Natural killer cell (primary cell): ENCODE data around the gene LRRC17. TPM values are rescaled to one million over a fixed set of nuclear protein-coding genes. Genes with fewer than 3 reads are reported as not detected.

Experiments used
- ATAC-seq, 3 donors: fragments of 150-1000 bp in 2 of 3; fragments of 200-7000 bp in 1 of 3; cut with Tn5 transposase; 1 replicate in 1 of 3; 2 replicates in 2 of 3; pipeline ENCODE4 v1.10.0; 2021; ENCODE audit warnings: mild to moderate bottlenecking in 2 of 3, moderate library complexity in 2 of 3
- DNase-seq, 2 donors: peaks; one replicate each; pipeline versions ENCODE4 v3.0.0 to v3.0.0-alpha.2; 2013 to 2021; ENCODE audit warnings: mixed read lengths in 1 of 2
- H3K27ac ChIP-seq: one replicate; pipeline ENCODE4 v1.5.1; 2013; ENCODE audit warnings: mild to moderate bottlenecking, low read length
- H3K27me3 ChIP-seq: one replicate; pipeline ENCODE4 v1.6.1; 2013; ENCODE audit warnings: low read length; ENCODE audit not compliant: control insufficient read depth, insufficient read depth
- H3K36me3 ChIP-seq: one replicate; pipeline ENCODE4 v1.6.1; 2013; ENCODE audit warnings: low read length; ENCODE audit not compliant: control insufficient read depth, insufficient read depth
- H3K4me1 ChIP-seq: one replicate; pipeline ENCODE4 v1.6.1; 2013; ENCODE audit warnings: low read length; ENCODE audit not compliant: control insufficient read depth, insufficient read depth
- H3K4me3 ChIP-seq: one replicate; pipeline ENCODE4 v1.5.1; 2013; ENCODE audit warnings: low read length
- H3K9me3 ChIP-seq: one replicate; pipeline ENCODE4 v1.6.1; 2013; ENCODE audit warnings: low read length; ENCODE audit not compliant: control insufficient read depth, insufficient read depth
- H3K27ac Mint-ChIP-seq, 2 donors: one replicate each; pipeline ENCODE4 v1.8.0; 2022; ENCODE audit warnings: mild to moderate bottlenecking in 2 of 2, mixed read lengths in 2 of 2, moderate library complexity in 1 of 2
- H3K27me3 Mint-ChIP-seq, 2 donors: one replicate each; pipeline ENCODE4 v1.8.0; 2022; ENCODE audit warnings: low read depth in 2 of 2, mixed read lengths in 2 of 2
- H3K36me3 Mint-ChIP-seq: one replicate; pipeline ENCODE4 v1.8.0; 2022; ENCODE audit warnings: mixed read lengths
- H3K4me1 Mint-ChIP-seq, 2 donors: one replicate each; pipeline ENCODE4 v1.8.0; 2022; ENCODE audit warnings: mixed read lengths in 2 of 2
- H3K4me3 Mint-ChIP-seq: one replicate; pipeline ENCODE4 v1.8.0; 2022; ENCODE audit warnings: mild to moderate bottlenecking, moderate library complexity, mixed read lengths
- H3K9me3 Mint-ChIP-seq, 2 donors: one replicate each; pipeline ENCODE4 v1.8.0; 2022; ENCODE audit warnings: mixed read lengths in 2 of 2
- WGBS: methylation state at CpG from one replicate; pipeline ENCODE4 v1.1.7; 2013; ENCODE audit warnings: missing lambda C conversion rate; ENCODE audit not compliant: insufficient coverage; 5-methylcytosine and 5-hydroxymethylcytosine counted together
- intact Hi-C: fragments of 100-400 bp; cut with micrococcal nuclease; formaldehyde crosslinking; loops from one replicate; pipeline ENCODE4 v1.14.2; 2022
- total RNA-seq, 4 donors: library from RNA; stranded (reverse); fragments of 120-200 nt in 1 of 4; gene quantifications; one replicate each; pipeline versions ENCODE4 v1.2.3 to v1.2.4, GENCODE V29; 2013 to 2022
- TF ChIP-seq, protein P1 (sequence below): fragments of 200-600 bp; IDR thresholded peaks from one replicate; pipeline ENCODE4 v1.8.0; 2022; ENCODE audit warnings: antibody characterized with exemption

LRRC17 gene
- total RNA-seq, 3 donors from 2014 or later (not counting 1 experiment from before 2014, with no cell fraction given), result 0.63 TPM; not detected in 2

DNA sequence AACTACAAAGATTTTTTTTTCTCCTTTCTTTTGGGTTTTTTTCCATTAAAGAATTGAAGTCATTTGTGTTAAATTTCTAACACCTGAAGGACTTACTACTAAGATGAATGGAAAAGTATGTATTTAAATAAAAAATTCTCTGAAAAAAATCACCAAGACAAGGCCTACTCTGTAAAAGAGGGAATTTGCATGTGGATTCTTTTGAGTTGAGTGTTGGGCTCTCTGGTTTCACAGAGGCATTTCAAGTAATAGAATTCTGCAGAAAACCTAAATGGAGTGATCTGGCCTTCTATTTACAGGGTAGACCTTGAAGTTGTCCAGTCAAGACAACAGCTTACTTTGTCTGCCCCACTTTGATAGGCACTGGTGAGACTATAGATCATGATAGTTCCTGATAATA lies 4.1 kb downstream of the LRRC17 start:
- TF ChIP-seq, protein P1, sequence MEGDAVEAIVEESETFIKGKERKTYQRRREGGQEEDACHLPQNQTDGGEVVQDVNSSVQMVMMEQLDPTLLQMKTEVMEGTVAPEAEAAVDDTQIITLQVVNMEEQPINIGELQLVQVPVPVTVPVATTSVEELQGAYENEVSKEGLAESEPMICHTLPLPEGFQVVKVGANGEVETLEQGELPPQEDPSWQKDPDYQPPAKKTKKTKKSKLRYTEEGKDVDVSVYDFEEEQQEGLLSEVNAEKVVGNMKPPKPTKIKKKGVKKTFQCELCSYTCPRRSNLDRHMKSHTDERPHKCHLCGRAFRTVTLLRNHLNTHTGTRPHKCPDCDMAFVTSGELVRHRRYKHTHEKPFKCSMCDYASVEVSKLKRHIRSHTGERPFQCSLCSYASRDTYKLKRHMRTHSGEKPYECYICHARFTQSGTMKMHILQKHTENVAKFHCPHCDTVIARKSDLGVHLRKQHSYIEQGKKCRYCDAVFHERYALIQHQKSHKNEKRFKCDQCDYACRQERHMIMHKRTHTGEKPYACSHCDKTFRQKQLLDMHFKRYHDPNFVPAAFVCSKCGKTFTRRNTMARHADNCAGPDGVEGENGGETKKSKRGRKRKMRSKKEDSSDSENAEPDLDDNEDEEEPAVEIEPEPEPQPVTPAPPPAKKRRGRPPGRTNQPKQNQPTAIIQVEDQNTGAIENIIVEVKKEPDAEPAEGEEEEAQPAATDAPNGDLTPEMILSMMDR, result no peak
- Mint-ChIP-seq H3K36me3 (no peaks in the 10 kb centered on the region), H3K27me3 (peaks cover 0 to 18% of the 10 kb centered on the region in 2 donors), H3K4me1 (no peaks in the 10 kb centered on the region), H3K27ac (no peak overlapping the region), H3K9me3 (no peaks in the 10 kb centered on the region), H3K4me3 (no peak overlapping the region)
- H3K36me3 ChIP-seq, result no peaks in the 10 kb centered on the region
- no peak overlapping the region for H3K27ac ChIP-seq
- ATAC-seq (no peak), DNase-seq (no peak)
- intact Hi-C loops, result no loop called here
- H3K27me3 ChIP-seq, result no peaks in the 10 kb centered on the region
- H3K9me3 ChIP-seq, result no peaks in the 10 kb centered on the region
- H3K4me3 ChIP-seq, result no peak overlapping the region
- H3K4me1 ChIP-seq, result no peaks in the 10 kb centered on the region

DNA sequence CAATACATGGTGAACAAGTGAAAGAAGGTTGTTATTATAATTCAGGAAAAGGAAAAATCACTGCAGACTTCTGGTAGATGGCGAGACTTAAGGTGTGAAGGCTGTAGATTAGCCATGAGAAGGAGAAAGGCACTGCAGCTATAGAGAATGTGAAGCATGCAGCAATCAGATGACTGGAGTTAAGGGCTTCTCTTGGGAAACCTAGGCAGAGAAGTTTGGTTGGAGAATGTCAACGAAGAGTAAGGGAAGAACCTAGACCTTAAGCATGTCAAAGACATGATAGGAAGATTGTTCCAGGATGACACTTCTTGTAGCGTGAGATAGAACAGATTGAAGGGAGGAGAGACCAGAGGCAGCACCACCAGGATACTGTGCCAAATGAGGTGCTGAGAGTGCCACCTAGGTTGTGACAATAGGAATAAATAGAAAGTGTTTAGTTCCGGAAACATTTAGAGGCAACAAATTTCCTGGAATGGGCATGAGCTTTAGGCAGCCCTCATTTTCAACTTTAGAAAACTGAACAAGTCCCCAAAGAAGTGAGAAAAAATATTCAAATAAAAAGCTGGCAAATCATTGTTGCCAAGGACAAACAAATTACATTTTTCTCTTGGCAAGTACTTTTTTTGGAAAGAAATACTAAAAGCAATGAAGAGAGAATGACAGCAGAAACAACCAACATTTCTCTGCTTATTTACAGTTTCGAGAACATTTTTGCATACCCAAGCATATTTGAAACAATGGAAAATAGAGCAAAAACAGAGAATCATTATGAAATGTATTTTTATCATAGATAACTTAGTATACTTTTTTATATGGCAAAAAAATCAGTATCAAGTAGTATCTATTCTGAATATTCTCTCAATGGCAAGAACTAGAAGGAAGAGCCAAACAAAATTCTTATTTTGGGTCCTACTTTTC lies 4.9 kb downstream of the LRRC17 start:
- Mint-ChIP-seq H3K4me1 (no peaks in the 10 kb centered on the region), H3K36me3 (no peaks in the 10 kb centered on the region), H3K9me3 (no peaks in the 10 kb centered on the region), H3K4me3 (no peak overlapping the region), H3K27me3 (peaks cover 0 to 10% of the 10 kb centered on the region in 2 donors), H3K27ac (no peak overlapping the region)
- Histone ChIP-seq H3K27me3 (no peaks in the 10 kb centered on the region), H3K9me3 (no peaks in the 10 kb centered on the region), H3K4me3 (no peak overlapping the region), H3K27ac (no peak overlapping the region), H3K4me1 (no peaks in the 10 kb centered on the region), H3K36me3 (no peaks in the 10 kb centered on the region)
- TF ChIP-seq, protein P1, result no peak
- intact Hi-C loops, result no loop called here
- ATAC-seq (no peak), DNase-seq (no peak)
- WGBS, result 88% methylated on average over 4 of the region's 5 CpGs

DNA sequence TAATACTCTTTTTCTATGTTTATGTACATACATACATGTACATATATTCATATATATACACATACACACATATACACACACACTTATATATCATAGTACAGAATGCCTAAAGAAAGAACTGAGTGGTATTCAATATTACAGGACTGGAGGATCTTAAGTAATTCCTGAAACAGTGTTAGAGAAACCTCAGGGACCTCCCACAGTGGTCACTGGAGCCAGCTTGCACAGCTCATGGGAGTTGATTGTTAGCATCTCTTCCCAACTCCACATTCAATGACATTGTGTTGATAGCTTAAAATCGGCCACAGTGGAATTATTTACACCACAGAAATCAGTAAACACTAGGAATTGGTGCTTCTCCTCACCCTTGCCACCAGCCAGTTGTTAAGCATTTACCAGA lies 6.0 kb downstream of the LRRC17 start:
- ATAC-seq (no peak), DNase-seq (no peak)
- TF ChIP-seq, protein P1, result no peak
- no peaks in the 10 kb centered on the region for H3K27me3 ChIP-seq
- H3K4me3 ChIP-seq, result no peak overlapping the region
- no peaks in the 10 kb centered on the region for H3K9me3 ChIP-seq
- WGBS, result 69% methylated on average over 1 of the region's 1 CpG
- Mint-ChIP-seq H3K4me1 (no peaks in the 10 kb centered on the region), H3K27ac (no peak overlapping the region), H3K36me3 (no peaks in the 10 kb centered on the region), H3K4me3 (no peak overlapping the region), H3K27me3 (no peaks in the 10 kb centered on the region), H3K9me3 (no peaks in the 10 kb centered on the region)
- intact Hi-C loops, result no loop called here
- H3K4me1 ChIP-seq, result no peaks in the 10 kb centered on the region
- no peak overlapping the region for H3K27ac ChIP-seq
- no peaks in the 10 kb centered on the region for H3K36me3 ChIP-seq
